RWPE2 (cell line): ENCODE results near the gene TMEM18.
A peak's percentile ranks its signal among the peaks of the same experiment; 100 is the strongest.
"Not testable (repeated sequence)": the region's sequence is repeated elsewhere in the genome, so short reads cannot be mapped to it uniquely, and the experiment has no call there.

ENCODE experiments used
- ATAC-seq: fragments of 200-7000 bp; cut with Tn5 transposase; 3 replicates; pipeline ENCODE4 v1.9.1; 2021; ENCODE audit warnings: low read depth
- DNase-seq: peaks from one replicate; pipeline ENCODE4 v3.0.0-alpha.2; 2020; ENCODE audit warnings: low spot score
- H3K27ac ChIP-seq: fragments of 450-650 bp; 2 replicates; pipeline ENCODE4 v1.5.1; 2017; ENCODE audit warnings: mild to moderate bottlenecking; ENCODE audit not compliant: poor library complexity, severe bottlenecking
- H3K27me3 ChIP-seq: fragments of 250-450 bp; sonication (Bioruptor Pico); 2 replicates; pipeline ENCODE4 v1.5.1; 2021; ENCODE audit warnings: mild to moderate bottlenecking, moderate library complexity; ENCODE audit not compliant: insufficient read depth, poor library complexity, severe bottlenecking
- H3K36me3 ChIP-seq: fragments of 250-450 bp; sonication (Bioruptor Pico); 2 replicates; pipeline ENCODE4 v1.5.1; 2020; ENCODE audit warnings: low read depth, mild to moderate bottlenecking, moderate library complexity
- H3K4me1 ChIP-seq: fragments of 250-450 bp; sonication (Bioruptor Pico); 2 replicates; pipeline ENCODE4 v1.5.1; 2021; ENCODE audit warnings: mild to moderate bottlenecking, moderate library complexity; ENCODE audit not compliant: insufficient read depth, poor library complexity, severe bottlenecking
- H3K4me3 ChIP-seq: fragments of 250-450 bp; sonication (Bioruptor Pico); 2 replicates; pipeline ENCODE4 v1.5.1; 2021; ENCODE audit warnings: mild to moderate bottlenecking, moderate library complexity; ENCODE audit not compliant: severe bottlenecking
- H3K9me3 ChIP-seq: fragments of 250-450 bp; sonication (Bioruptor Pico); 2 replicates; pipeline ENCODE4 v1.5.1; 2021; ENCODE audit warnings: mild to moderate bottlenecking, moderate library complexity; ENCODE audit not compliant: severe bottlenecking
- CTCF ChIP-seq: fragments of 450-650 bp; IDR thresholded peaks from one replicate; pipeline ENCODE4 v1.5.1; 2017; ENCODE audit warnings: mild to moderate bottlenecking, moderate library complexity; ENCODE audit not compliant: poor library complexity, severe bottlenecking

The TMEM18 gene

GRCh38 chr2:705971-706511 is 28.8 kb upstream of the TMEM18 start:
- H3K4me3 ChIP-seq = no peak overlapping the region
- H3K36me3 ChIP-seq = no peaks in the 10 kb centered on the region
- peaks cover 5% of the 10 kb centered on the region for H3K27me3 ChIP-seq
- DNase-seq (no peak), ATAC-seq (no peak)
- H3K27ac ChIP-seq = no peak overlapping the region
- TF ChIP-seq CTCF = no peak
- no peaks in the 10 kb centered on the region for H3K9me3 ChIP-seq
- H3K4me1 ChIP-seq = no peaks in the 10 kb centered on the region

- not testable (repeated sequence) for H3K4me1 ChIP-seq, H3K4me3 ChIP-seq, H3K9me3 ChIP-seq, ATAC-seq, H3K36me3 ChIP-seq, DNase-seq, H3K27me3 ChIP-seq, H3K27ac ChIP-seq
Observed at GRCh38 chr2:702765-703164, 25.6 kb upstream of the TMEM18 start.

GRCh38 chr2:696999-697627 is 19.9 kb upstream of the TMEM18 start:
- no peaks in the 10 kb centered on the region for H3K4me1 ChIP-seq
- peak; percentile 88 for ATAC-seq
- H3K36me3 ChIP-seq = no peaks in the 10 kb centered on the region
- H3K9me3 ChIP-seq = no peaks in the 10 kb centered on the region
- no peak overlapping the region for H3K27ac ChIP-seq
- no peaks in the 10 kb centered on the region for H3K27me3 ChIP-seq
- no peak overlapping the region for H3K4me3 ChIP-seq
- DNase-seq = no peak
- TF ChIP-seq CTCF = no peak

GRCh38 chr2:696463-696862 is 19.3 kb upstream of the TMEM18 start:
- Histone ChIP-seq H3K4me3 (no peak overlapping the region), H3K9me3 (no peaks in the 10 kb centered on the region), H3K27ac (no peak overlapping the region), H3K27me3 (no peaks in the 10 kb centered on the region), H3K4me1 (no peaks in the 10 kb centered on the region), H3K36me3 (no peaks in the 10 kb centered on the region)
- DNase-seq (no peak), ATAC-seq (no peak)
- no peak for TF ChIP-seq CTCF

GRCh38 chr2:694906-695510 is 17.8 kb upstream of the TMEM18 start:
- Histone ChIP-seq H3K27ac (no peak overlapping the region), H3K4me3 (no peak overlapping the region), H3K36me3 (no peaks in the 10 kb centered on the region), H3K27me3 (no peaks in the 10 kb centered on the region), H3K9me3 (no peaks in the 10 kb centered on the region), H3K4me1 (no peaks in the 10 kb centered on the region)
- ATAC-seq (no peak), DNase-seq (no peak)
- TF ChIP-seq CTCF = no peak
